UCSD-AML1 (cell line): ENCODE data around the gene SLC50A1.
"Not testable (repeated sequence)": the region's sequence is repeated elsewhere in the genome, so short reads cannot be mapped to it uniquely, and the experiment has no call there.

ENCODE experiments used
- DNase-seq: peaks from one replicate; lab custom pipeline; 2025; ENCODE audit not compliant: unreplicated experiment; lab: John Stamatoyannopoulos, UW

The SLC50A1 gene

GRCh38 chr1:155134322-155134721 is 1.3 kb upstream of the SLC50A1 start:
- no peak for DNase-seq

- peak; percentile 77 for DNase-seq
Measured at GRCh38 chr1:155134880-155135414, 705 bp upstream of the SLC50A1 start.

- DNase-seq = no peak
Measured at GRCh38 chr1:155136748-155137147, 1.1 kb downstream of the SLC50A1 start.

- DNase-seq = no peak
Measured at GRCh38 chr1:155137154-155137949, 1.7 kb downstream of the SLC50A1 start.

GRCh38 chr1:155139895-155140629 is 4.4 kb downstream of the SLC50A1 start, which contains the start of gene DPM3:
TSS of gene DPM3 (minus strand) at chr1:155140531. CDS start at chr1:155140240, 291 bp downstream.
- peak; percentile 86 for DNase-seq

GRCh38 chr1:155140630-155140953 is 4.9 kb downstream of the SLC50A1 start:
- no peak for DNase-seq

GRCh38 chr1:155141749-155142148 is 6.1 kb downstream of the SLC50A1 start:
- no peak for DNase-seq

- no peak for DNase-seq
Measured at GRCh38 chr1:155145491-155145890, 9.8 kb downstream of the SLC50A1 start.

- not testable (repeated sequence) for DNase-seq
Measured at GRCh38 chr1:155155996-155156643, 20.5 kb downstream of the SLC50A1 start.

GRCh38 chr1:155158991-155159390 is 23.3 kb downstream of the SLC50A1 start:
- DNase-seq = no peak

GRCh38 chr1:155160128-155160527 is 24.5 kb downstream of the SLC50A1 start:
- DNase-seq = no peak

- DNase-seq = not testable (repeated sequence)
Measured at GRCh38 chr1:155162631-155163030, 27.0 kb downstream of the SLC50A1 start.

GRCh38 chr1:155163785-155164184 is 28.1 kb downstream of the SLC50A1 start:
- DNase-seq = not testable (repeated sequence)

- not testable (repeated sequence) for DNase-seq
Measured at GRCh38 chr1:155164625-155165024, 29.0 kb downstream of the SLC50A1 start.

- DNase-seq = no peak
Measured at GRCh38 chr1:155166051-155166470, 30.4 kb downstream of the SLC50A1 start.

- peak; percentile 91 for DNase-seq
Measured at GRCh38 chr1:155166471-155167165, 31.0 kb downstream of the SLC50A1 start.

GRCh38 chr1:155167166-155168104 is 31.8 kb downstream of the SLC50A1 start:
- DNase-seq = peak; percentile 89

GRCh38 chr1:155168105-155168445 is 32.4 kb downstream of the SLC50A1 start:
- not testable (repeated sequence) for DNase-seq

GRCh38 chr1:155168456-155169210 is 33.0 kb downstream of the SLC50A1 start:
- DNase-seq = no peak
